Gastroesophageal sphincter (tissue), 4 donors: ENCODE results near the gene SCAF4. TPM values are rescaled to one million over a fixed set of nuclear protein-coding genes. Genes with fewer than 3 reads are reported as not detected.

ENCODE experiments used
- ATAC-seq: fragments of 150-250 bp; one replicate; pipeline ENCODE4 v1.9.1; 2016; ENCODE audit warnings: mild to moderate bottlenecking, moderate library complexity
- H3K27ac ChIP-seq, 4 donors: fragments of 200-600 bp; sonication (generic) in 3 of 4; 1 replicate in 3 of 4; 2 replicates in 1 of 4; pipeline ENCODE4 v1.5.1; 2016 to 2019
- H3K27me3 ChIP-seq: fragments of 200-600 bp; sonication (generic); one replicate; pipeline ENCODE4 v1.5.1; 2019
- H3K36me3 ChIP-seq, 2 donors: fragments of 200-600 bp; sonication (generic); one replicate each; pipeline ENCODE4 v1.5.1; 2019; ENCODE audit warnings: control low read depth in 1 of 2
- H3K4me1 ChIP-seq, 3 donors: fragments of 200-600 bp; sonication (generic); 1 replicate in 2 of 3; 2 replicates in 1 of 3; pipeline ENCODE4 v1.5.1; 2016 to 2019; ENCODE audit warnings: control low read depth in 2 of 3
- H3K4me3 ChIP-seq, 2 donors: fragments of 200-600 bp; sonication (generic); one replicate each; pipeline ENCODE4 v1.5.1; 2019; ENCODE audit warnings: mild to moderate bottlenecking in 1 of 2, moderate library complexity in 1 of 2
- H3K9me3 ChIP-seq, 3 donors: fragments of 200-600 bp; sonication (generic); one replicate each; pipeline ENCODE4 v1.5.1; 2017 to 2019; ENCODE audit warnings: control low read depth in 2 of 3
- EP300 ChIP-seq: sonication (generic); formaldehyde crosslinking; IDR thresholded peaks from one replicate; pipeline ENCODE4 v1.6.1; 2017; ENCODE audit warnings: antibody characterized with exemption, mild to moderate bottlenecking
- POLR2A ChIP-seq, 2 donors: fragments of 450-650 bp; IDR thresholded peaks; one replicate each; pipeline ENCODE4 v1.6.1; 2017; ENCODE audit warnings: antibody characterized with exemption in 2 of 2, mild to moderate bottlenecking in 2 of 2, moderate library complexity in 1 of 2
- POLR2AphosphoS5 ChIP-seq: sonication (generic); formaldehyde crosslinking; IDR thresholded peaks from one replicate; pipeline ENCODE4 v1.6.1; 2017; ENCODE audit warnings: antibody characterized with exemption
- WGBS, 2 donors: methylation state at CpG; one replicate each; pipeline ENCODE4 v1.1.5; 2018; ENCODE audit warnings: low coverage in 1 of 2; 5-methylcytosine and 5-hydroxymethylcytosine counted together
- total RNA-seq, 4 donors: library from RNA; depleted of rRNA; stranded (reverse); fragments of >200 nt; gene quantifications; one replicate each; pipeline ENCODE4 v1.1.0, GENCODE V29; 2016
- TF ChIP-seq, protein P1 (sequence below), 4 experiments: fragments of 200-600 bp in 2 of 4; fragments of 450-650 bp in 2 of 4; sonication (generic) in 1 of 4; IDR thresholded peaks; one replicate each; pipeline ENCODE4 v1.5.1; 2017 to 2019; ENCODE audit warnings: antibody characterized with exemption in 4 of 4, mild to moderate bottlenecking in 2 of 4, moderate library complexity in 2 of 4

The SCAF4 gene
- total RNA-seq, 4 donors from 2014 or later, result 10.7 to 19.9 (median 16.1) TPM

DNA sequence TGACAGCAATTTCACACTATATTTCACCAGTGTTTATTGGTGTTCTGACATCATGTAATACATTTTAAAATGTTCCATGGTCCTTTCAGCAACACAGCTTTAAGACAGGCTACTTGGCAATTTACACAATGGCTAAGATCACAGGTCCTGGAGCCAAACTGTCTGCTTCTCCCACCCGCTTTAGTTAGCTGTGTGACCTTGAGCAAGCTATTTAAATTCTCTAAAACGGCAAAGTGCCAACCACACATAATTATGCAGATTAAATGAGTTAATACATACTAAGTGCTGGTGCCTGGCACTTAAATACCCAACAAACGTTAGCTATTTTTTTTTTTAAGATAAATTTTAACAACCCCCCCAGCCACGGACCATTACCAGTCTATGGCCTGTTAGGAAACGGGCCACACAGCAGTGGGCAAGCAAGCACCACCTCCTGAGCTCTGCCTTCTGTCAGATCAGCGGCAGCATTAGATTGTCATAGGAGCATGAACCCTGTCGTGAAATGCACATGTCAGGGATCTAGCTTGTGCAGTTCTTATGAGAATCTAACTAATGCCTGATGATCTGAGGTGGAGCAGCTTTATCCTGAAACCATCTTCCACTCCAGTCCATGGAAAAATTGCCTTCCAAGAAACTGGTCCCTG is 45.5 kb downstream of the SCAF4 start:
- Histone ChIP-seq H3K4me3 (no peak overlapping the region), H3K9me3 (no peaks in the 10 kb centered on the region), H3K27ac (no peak overlapping the region), H3K36me3 (peaks cover 0 to 93% of the 10 kb centered on the region in 2 donors), H3K27me3 (no peaks in the 10 kb centered on the region), H3K4me1 (peaks cover 0 to 17% (median 0%) of the 10 kb centered on the region in 3 donors)
- TF ChIP-seq EP300 (no peak), POLR2A (IDR thresholded peaks at IDR 0.05) (no peak), POLR2AphosphoS5 (no peak)
- TF ChIP-seq, protein P1, sequence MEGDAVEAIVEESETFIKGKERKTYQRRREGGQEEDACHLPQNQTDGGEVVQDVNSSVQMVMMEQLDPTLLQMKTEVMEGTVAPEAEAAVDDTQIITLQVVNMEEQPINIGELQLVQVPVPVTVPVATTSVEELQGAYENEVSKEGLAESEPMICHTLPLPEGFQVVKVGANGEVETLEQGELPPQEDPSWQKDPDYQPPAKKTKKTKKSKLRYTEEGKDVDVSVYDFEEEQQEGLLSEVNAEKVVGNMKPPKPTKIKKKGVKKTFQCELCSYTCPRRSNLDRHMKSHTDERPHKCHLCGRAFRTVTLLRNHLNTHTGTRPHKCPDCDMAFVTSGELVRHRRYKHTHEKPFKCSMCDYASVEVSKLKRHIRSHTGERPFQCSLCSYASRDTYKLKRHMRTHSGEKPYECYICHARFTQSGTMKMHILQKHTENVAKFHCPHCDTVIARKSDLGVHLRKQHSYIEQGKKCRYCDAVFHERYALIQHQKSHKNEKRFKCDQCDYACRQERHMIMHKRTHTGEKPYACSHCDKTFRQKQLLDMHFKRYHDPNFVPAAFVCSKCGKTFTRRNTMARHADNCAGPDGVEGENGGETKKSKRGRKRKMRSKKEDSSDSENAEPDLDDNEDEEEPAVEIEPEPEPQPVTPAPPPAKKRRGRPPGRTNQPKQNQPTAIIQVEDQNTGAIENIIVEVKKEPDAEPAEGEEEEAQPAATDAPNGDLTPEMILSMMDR (IDR thresholded peaks at IDR 0.05), result no peak
- 66 to 81% methylated on average over 5 to 7 of the region's 7 CpGs for WGBS, 2 donors
- no peak for ATAC-seq

DNA sequence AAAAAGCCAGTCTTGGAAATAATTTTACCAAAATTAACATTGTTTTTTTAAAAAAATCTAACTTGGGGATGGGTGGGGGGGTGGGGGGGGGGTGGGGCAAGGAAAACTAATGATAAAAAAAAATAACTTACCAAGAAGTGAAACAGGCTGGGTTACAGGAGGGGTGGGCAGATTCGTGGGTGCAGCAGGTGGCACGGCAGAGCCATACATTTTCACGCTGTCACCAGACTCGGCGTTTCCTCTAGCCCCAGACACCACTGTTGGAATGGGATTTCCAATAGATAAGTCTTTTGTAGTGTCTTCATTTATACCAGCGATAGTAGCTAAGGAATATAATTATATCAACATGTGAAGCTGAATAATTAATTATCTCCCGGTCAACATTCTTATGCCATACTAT is 47.0 kb downstream of the SCAF4 start:
- Histone ChIP-seq H3K4me1 (peaks cover 0 to 17% (median 0%) of the 10 kb centered on the region in 3 donors), H3K4me3 (no peak overlapping the region), H3K36me3 (peaks cover 0 to 81% of the 10 kb centered on the region in 2 donors), H3K9me3 (no peaks in the 10 kb centered on the region), H3K27ac (no peak overlapping the region), H3K27me3 (no peaks in the 10 kb centered on the region)
- TF ChIP-seq, protein P1 (IDR thresholded peaks at IDR 0.05), result no peak
- TF ChIP-seq POLR2AphosphoS5 (no peak), EP300 (no peak), POLR2A (IDR thresholded peaks at IDR 0.05) (no peak)
- no peak for ATAC-seq
- 86 to 91% methylated on average over 7 of the region's 7 CpGs for WGBS, 2 donors

DNA sequence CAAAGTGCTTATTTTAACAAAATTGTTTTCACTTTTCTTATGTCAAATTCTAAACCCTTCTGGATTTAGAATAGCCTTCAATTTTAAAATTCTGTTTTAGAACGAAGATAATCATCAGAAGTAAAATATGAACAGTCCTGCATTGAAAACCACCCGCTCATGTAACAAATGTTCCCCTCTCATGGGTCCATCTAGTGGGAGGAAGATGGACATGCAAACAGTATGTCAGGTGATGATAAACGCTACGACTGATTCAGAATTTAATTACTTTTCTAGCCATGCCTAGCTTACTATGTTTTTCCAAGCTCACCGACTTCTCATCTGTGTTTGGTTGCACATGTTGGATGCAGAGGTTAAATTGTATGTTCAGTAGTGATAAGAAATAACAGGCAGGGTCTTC is 48.9 kb downstream of the SCAF4 start:
- H3K27me3 ChIP-seq, result no peaks in the 10 kb centered on the region
- no peak for ATAC-seq
- no peak overlapping the region for H3K27ac ChIP-seq
- H3K36me3 ChIP-seq, result peaks cover 0 to 76% of the 10 kb centered on the region in 2 donors
- H3K4me1 ChIP-seq, result peaks cover 0 to 12% (median 0%) of the 10 kb centered on the region in 3 donors
- H3K9me3 ChIP-seq, result no peaks in the 10 kb centered on the region
- H3K4me3 ChIP-seq, result no peak overlapping the region
- 88 to 93% methylated on average over 5 of the region's 5 CpGs for WGBS, 2 donors
- TF ChIP-seq POLR2AphosphoS5 (no peak), POLR2A (IDR thresholded peaks at IDR 0.05) (no peak), EP300 (no peak)
- TF ChIP-seq, protein P1 (IDR thresholded peaks at IDR 0.05), result no peak

DNA sequence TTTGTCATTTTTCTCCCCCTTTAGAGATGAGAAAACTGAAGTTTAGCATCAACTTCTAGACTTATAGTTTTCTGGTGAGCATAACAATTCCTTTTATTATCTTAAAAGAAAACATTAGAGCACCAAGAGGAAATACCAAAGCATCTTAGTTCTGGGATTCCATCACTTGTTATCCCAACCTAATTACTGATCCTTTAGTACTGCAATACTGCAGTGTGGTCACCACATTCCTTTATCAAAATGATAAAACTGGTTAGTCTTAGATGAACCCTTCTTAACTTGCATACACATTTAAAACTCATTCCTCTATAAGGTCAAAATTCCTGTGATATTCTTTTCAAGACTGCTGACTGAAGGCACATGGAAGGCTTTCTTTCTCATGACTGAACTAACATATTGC is 49.3 kb downstream of the SCAF4 start:
- Histone ChIP-seq H3K36me3 (peaks cover 0 to 76% of the 10 kb centered on the region in 2 donors), H3K9me3 (no peaks in the 10 kb centered on the region), H3K27ac (no peak overlapping the region), H3K4me3 (no peak overlapping the region), H3K27me3 (no peaks in the 10 kb centered on the region), H3K4me1 (peaks cover 0 to 11% (median 0%) of the 10 kb centered on the region in 3 donors)
- no peak for ATAC-seq
- TF ChIP-seq POLR2AphosphoS5 (no peak), POLR2A (IDR thresholded peaks at IDR 0.05) (no peak)
- TF ChIP-seq, protein P1 (IDR thresholded peaks at IDR 0.05), result no peak

DNA sequence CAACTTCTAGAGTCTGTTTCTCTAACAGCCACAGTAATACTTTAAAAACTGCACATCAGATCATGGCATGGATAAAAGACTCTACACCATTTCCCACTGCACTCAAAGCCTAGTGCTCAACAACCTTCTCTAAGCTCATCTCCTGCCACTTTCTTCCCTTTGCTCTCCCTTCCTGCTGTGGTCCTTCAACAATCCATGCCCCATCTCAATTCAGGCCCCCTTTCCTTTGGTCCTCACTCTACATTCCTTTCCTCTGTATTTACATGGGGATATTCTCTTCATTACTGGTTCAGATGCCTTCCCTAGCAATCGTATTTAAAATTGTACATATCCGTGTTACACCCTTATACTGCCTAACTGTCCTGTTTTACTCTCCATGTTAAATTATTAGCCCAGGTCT is 53.4 kb downstream of the SCAF4 start:
- H3K9me3 ChIP-seq, result no peaks in the 10 kb centered on the region
- H3K36me3 ChIP-seq, result peaks cover 0 to 35% of the 10 kb centered on the region in 2 donors
- WGBS, 2 donors, result 75 to 86% methylated on average over 2 of the region's 2 CpGs
- H3K27ac ChIP-seq, result no peak overlapping the region
- TF ChIP-seq POLR2AphosphoS5, result no peak
- TF ChIP-seq EP300, result no peak
- TF ChIP-seq POLR2A (IDR thresholded peaks at IDR 0.05), result no peak
- TF ChIP-seq, protein P1 (IDR thresholded peaks at IDR 0.05), result no peak
- H3K27me3 ChIP-seq, result no peaks in the 10 kb centered on the region
- H3K4me1 ChIP-seq, result peaks cover 0 to 9% (median 0%) of the 10 kb centered on the region in 3 donors
- no peak for ATAC-seq
- no peak overlapping the region for H3K4me3 ChIP-seq
